OCI-LY7 (cell line): ENCODE data around the gene TARS3.

ENCODE experiments used
- CTCF ChIP-seq: fragments of 200-600 bp; sonication (generic); conservative IDR thresholded peaks from 2 replicates; pipeline ENCODE4 v1.5.1; 2014; ENCODE audit warnings: mild to moderate bottlenecking, antibody characterized with exemption, low read length, moderate library complexity, mixed read lengths
- EZH2phosphoT487 ChIP-seq: fragments of 200-600 bp; sonication (generic); IDR thresholded peaks from 2 replicates; pipeline ENCODE4 v1.6.1; 2018; ENCODE audit warnings: low read depth, borderline replicate concordance, mild to moderate bottlenecking, mixed run types, antibody characterized with exemption, low read length, moderate library complexity, mixed read lengths

GRCh38 chr15:101702077-101702476 is 22.2 kb downstream of the TARS3 start:
- no peak for TF ChIP-seq CTCF
- no peak for TF ChIP-seq EZH2phosphoT487
